Transverse colon (tissue), 4 donors: ENCODE data around the gene IL22RA1. TPM values are rescaled to one million over a fixed set of nuclear protein-coding genes. Genes with fewer than 3 reads are reported as not detected.
A peak's percentile ranks its signal among the peaks of the same experiment; 100 is the strongest.

ENCODE experiments used
- DNase-seq: peaks from one replicate; pipeline ENCODE4 v3.0.0-alpha.2; 2019
- H3K27ac ChIP-seq, 4 donors: fragments of 200-600 bp; sonication (generic); 2 replicates each; pipeline ENCODE4 v1.5.1; 2016 to 2018; ENCODE audit warnings: inconsistent platforms in 4 of 4
- H3K27me3 ChIP-seq: fragments of 200-600 bp; sonication (generic); 2 replicates; pipeline ENCODE4 v1.5.1; 2017; ENCODE audit warnings: inconsistent platforms
- H3K36me3 ChIP-seq, 4 donors: fragments of 200-600 bp; sonication (generic); 2 replicates each; pipeline ENCODE4 v1.5.1; 2017 to 2019; ENCODE audit warnings: inconsistent platforms in 4 of 4
- H3K4me1 ChIP-seq, 4 donors: fragments of 200-600 bp; sonication (generic); 2 replicates each; pipeline ENCODE4 v1.5.1; 2017 to 2020; ENCODE audit warnings: inconsistent platforms in 4 of 4
- H3K4me3 ChIP-seq, 4 donors: fragments of 200-600 bp; sonication (generic); 1 replicate in 1 of 4; 2 replicates in 3 of 4; pipeline versions ENCODE4 v1.5.1 to v1.6.1; 2017 to 2019; ENCODE audit warnings: inconsistent platforms in 4 of 4
- H3K9me3 ChIP-seq, 2 donors: fragments of 200-600 bp; sonication (generic); 2 replicates each; pipeline ENCODE4 v1.5.1; 2017 to 2019; ENCODE audit warnings: inconsistent platforms in 2 of 2
- CTCF ChIP-seq, 5 experiments: fragments of 200-600 bp in 3 of 5; fragments of 450-650 bp in 2 of 5; sonication (generic) in 3 of 5; IDR thresholded peaks; 1 replicate in 2 of 5; 2 replicates in 3 of 5; pipeline ENCODE4 v1.5.1; 2016 to 2017; ENCODE audit warnings: antibody characterized with exemption in 5 of 5, inconsistent platforms in 3 of 5, mild to moderate bottlenecking in 2 of 5, moderate library complexity in 1 of 5
- EP300 ChIP-seq: sonication (generic); formaldehyde crosslinking; IDR thresholded peaks from one replicate; pipeline ENCODE4 v1.6.1; 2017; ENCODE audit warnings: antibody characterized with exemption, low read depth
- POLR2A ChIP-seq: fragments of 450-650 bp; IDR thresholded peaks from one replicate; pipeline ENCODE4 v1.6.1; 2016; ENCODE audit warnings: antibody characterized with exemption, mild to moderate bottlenecking, moderate library complexity
- POLR2AphosphoS5 ChIP-seq, 3 donors: sonication (generic); formaldehyde crosslinking; IDR thresholded peaks; one replicate each; pipeline ENCODE4 v1.6.1; 2016; ENCODE audit warnings: antibody characterized with exemption in 3 of 3
- WGBS, 2 donors: methylation state at CpG; one replicate each; pipeline ENCODE4 v1.1.5; 2018; ENCODE audit warnings: low coverage in 1 of 2; 5-methylcytosine and 5-hydroxymethylcytosine counted together
- in situ Hi-C, 4 donors: fragments of 200-750 bp; cut with MboI; loops; one replicate each; pipeline versions ENCODE4 v1.15.0 to v1.15.1; 2017; ENCODE audit warnings: low sequenced_read_pairs in 3 of 4, low pct_ligation_motif_present in 1 of 4, low pct_unique_long_range_greater_than_20kb in 1 of 4
- intact Hi-C: fragments of 100-400 bp; cut with DNase I; formaldehyde crosslinking; loops from one replicate; pipeline ENCODE4 v1.15.1; 2023; ENCODE audit warnings: low total_unique reads
- total RNA-seq, 4 donors: library from RNA; depleted of rRNA; stranded (reverse); fragments of >200 nt; gene quantifications; one replicate each; pipeline ENCODE4 v1.1.0, GENCODE V29; 2016

The IL22RA1 gene
- total RNA-seq, 4 donors from 2014 or later, result 4.4 to 29.2 (median 27.3) TPM

GRCh38 chr1:24161270-24161669 is 18.3 kb upstream of the IL22RA1 start:
- Histone ChIP-seq H3K4me3 (no peak overlapping the region), H3K36me3 (no peaks in the 10 kb centered on the region), H3K9me3 (no peaks in the 10 kb centered on the region), H3K4me1 (peaks cover 0 to 8% (median 6%) of the 10 kb centered on the region in 4 donors), H3K27ac (peak overlapping the region in 2 of 4 donors; percentile 2 to 7), H3K27me3 (no peaks in the 10 kb centered on the region)
- DNase-seq, result peak; percentile 47
- in situ Hi-C loops, result no loop called here
- TF ChIP-seq CTCF (IDR thresholded peaks at IDR 0.05) (no peak), POLR2A (no peak)
- intact Hi-C loops, result no loop called here
- 57 to 60% methylated on average over 1 to 4 of the region's 4 CpGs for WGBS, 2 donors

GRCh38 chr1:24159366-24159765 is 16.4 kb upstream of the IL22RA1 start:
- Histone ChIP-seq H3K4me3 (no peak overlapping the region), H3K4me1 (peaks cover 0 to 8% (median 6%) of the 10 kb centered on the region in 4 donors), H3K27me3 (no peaks in the 10 kb centered on the region), H3K36me3 (no peaks in the 10 kb centered on the region), H3K27ac (no peak overlapping the region), H3K9me3 (no peaks in the 10 kb centered on the region)
- in situ Hi-C loops (no loop called here), intact Hi-C loops (no loop called here)
- WGBS, 2 donors, result 87% methylated on average over 5 of the region's 5 CpGs; no CpG with 5 or more reads in 1 of the 2 donors
- DNase-seq, result no peak
- TF ChIP-seq EP300, result no peak
- no peak for TF ChIP-seq CTCF (IDR thresholded peaks at IDR 0.05)
- TF ChIP-seq POLR2A, result no peak
- TF ChIP-seq POLR2AphosphoS5 (IDR thresholded peaks at IDR 0.05), result no peak

DNA sequence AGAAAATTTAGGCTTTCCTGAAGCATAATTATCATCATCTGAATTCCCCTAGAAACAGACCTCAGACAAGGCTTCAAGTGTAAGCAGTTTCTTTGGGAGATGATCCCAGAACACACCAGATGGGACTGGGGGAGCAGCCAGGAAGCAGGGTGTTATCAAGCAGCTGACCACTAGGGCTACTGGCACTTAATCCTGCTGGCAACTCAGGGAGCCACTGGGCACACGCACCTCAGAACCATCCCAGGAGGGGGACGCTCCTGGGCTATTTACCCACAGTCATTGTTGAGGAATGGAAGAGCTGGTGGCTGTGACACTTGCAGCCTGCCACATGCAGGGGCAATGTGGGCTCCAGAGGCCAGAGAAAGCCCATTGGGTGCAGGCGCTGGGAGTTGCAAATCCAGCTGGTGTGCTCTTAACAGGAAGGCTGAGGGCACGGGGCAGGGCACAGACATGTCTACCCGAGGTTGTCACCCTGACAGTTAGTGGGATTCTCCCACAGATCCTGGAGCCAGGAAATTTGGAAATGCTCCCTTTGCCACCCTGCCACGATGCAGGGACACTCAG is 15.1 kb upstream of the IL22RA1 start:
- Histone ChIP-seq H3K9me3 (no peaks in the 10 kb centered on the region), H3K4me3 (no peak overlapping the region), H3K36me3 (no peaks in the 10 kb centered on the region), H3K4me1 (peaks cover 0 to 8% (median 6%) of the 10 kb centered on the region in 4 donors), H3K27ac (no peak overlapping the region), H3K27me3 (no peaks in the 10 kb centered on the region)
- in situ Hi-C loops (no loop called here), intact Hi-C loops (no loop called here)
- 91% methylated on average over 6 of the region's 6 CpGs; no CpG with 5 or more reads in 1 of the 2 donors for WGBS, 2 donors
- TF ChIP-seq CTCF (IDR thresholded peaks at IDR 0.05), result no peak
- TF ChIP-seq POLR2AphosphoS5 (IDR thresholded peaks at IDR 0.05), result no peak
- no peak for TF ChIP-seq POLR2A
- no peak for TF ChIP-seq EP300
- no peak for DNase-seq

DNA sequence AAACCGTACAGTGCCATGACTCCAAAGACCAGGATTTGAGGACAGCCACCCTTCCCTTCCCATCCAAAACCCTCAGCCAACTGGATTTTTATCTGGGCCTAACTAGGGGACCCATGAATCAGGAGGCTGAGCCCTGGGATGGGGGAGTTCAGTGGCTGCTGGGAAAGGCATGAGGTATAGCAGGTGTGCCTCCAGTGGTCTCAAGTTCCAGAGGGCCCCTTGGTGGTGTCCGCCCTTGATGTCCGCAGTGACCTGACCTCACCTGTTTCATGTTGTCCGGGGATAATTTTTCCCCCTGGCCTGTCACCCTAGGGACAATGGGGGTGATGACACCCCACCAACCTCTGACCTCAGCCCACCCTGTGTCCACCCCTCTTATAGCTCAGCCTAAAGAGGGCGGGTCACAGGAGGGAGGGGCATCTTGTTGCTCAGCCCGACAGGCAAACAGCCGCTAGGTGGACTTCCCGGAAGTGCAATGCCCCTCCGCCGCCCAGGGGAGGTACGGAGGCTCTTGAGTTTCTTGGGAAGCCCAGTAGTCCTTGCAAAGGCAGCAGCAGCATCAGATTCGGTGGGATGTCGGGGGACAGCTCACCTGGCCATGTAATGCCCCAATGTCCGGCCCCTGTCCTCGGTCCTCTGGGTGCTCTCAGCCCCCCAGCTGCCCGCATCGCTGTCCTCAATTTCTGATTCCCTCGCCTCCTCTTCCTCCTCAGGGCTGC is 13.8 kb upstream of the IL22RA1 start:
- Histone ChIP-seq H3K27me3 (no peaks in the 10 kb centered on the region), H3K4me3 (no peak overlapping the region), H3K27ac (no peak overlapping the region), H3K4me1 (peaks cover 0 to 8% (median 5%) of the 10 kb centered on the region in 4 donors), H3K36me3 (no peaks in the 10 kb centered on the region), H3K9me3 (no peaks in the 10 kb centered on the region)
- 94% methylated on average over 16 of the region's 18 CpGs; no CpG with 5 or more reads in 1 of the 2 donors for WGBS, 2 donors
- in situ Hi-C loops, result no loop called here
- intact Hi-C loops, result no loop called here
- no peak for DNase-seq
- TF ChIP-seq EP300, result no peak
